Naive B cell (primary cell): ENCODE data around the gene ARHGEF3. TPM values are rescaled to one million over a fixed set of nuclear protein-coding genes. Genes with fewer than 3 reads are reported as not detected.
A peak's percentile ranks its signal among the peaks of the same experiment; 100 is the strongest.

Experiments used
- ATAC-seq, 2 donors: fragments of 150-1000 bp; cut with Tn5 transposase; 2 replicates each; pipeline ENCODE4 v1.10.0; 2021; ENCODE audit warnings: low read depth in 2 of 2, mild to moderate bottlenecking in 2 of 2, moderate library complexity in 2 of 2
- DNase-seq: peaks from one replicate; pipeline ENCODE4 v3.0.0; 2022
- H3K27ac Mint-ChIP-seq, 6 donors: one replicate each; pipeline ENCODE4 v1.8.0; 2020 to 2022; ENCODE audit warnings: mild to moderate bottlenecking in 6 of 6, mixed read lengths in 6 of 6, moderate library complexity in 5 of 6, inconsistent platforms in 2 of 6
- H3K27me3 Mint-ChIP-seq, 3 donors: one replicate each; pipeline ENCODE4 v1.8.0; 2021 to 2022; ENCODE audit warnings: mixed read lengths in 3 of 3, mild to moderate bottlenecking in 1 of 3
- H3K36me3 Mint-ChIP-seq, 2 donors: one replicate each; pipeline ENCODE4 v1.8.0; 2020 to 2022; ENCODE audit warnings: mixed read lengths in 2 of 2, inconsistent platforms in 1 of 2, mild to moderate bottlenecking in 1 of 2
- H3K4me1 Mint-ChIP-seq, 3 donors: one replicate each; pipeline ENCODE4 v1.8.0; 2020 to 2022; ENCODE audit warnings: mixed read lengths in 3 of 3, inconsistent platforms in 1 of 3, mild to moderate bottlenecking in 1 of 3, moderate library complexity in 1 of 3
- H3K4me3 Mint-ChIP-seq, 8 donors: one replicate each; pipeline ENCODE4 v1.8.0; 2020 to 2022; ENCODE audit warnings: mild to moderate bottlenecking in 8 of 8, mixed read lengths in 8 of 8, moderate library complexity in 8 of 8, inconsistent platforms in 2 of 8
- H3K9me3 Mint-ChIP-seq, 7 donors: one replicate each; pipeline ENCODE4 v1.8.0; 2020 to 2022; ENCODE audit warnings: mixed read lengths in 7 of 7, mild to moderate bottlenecking in 5 of 7, inconsistent platforms in 2 of 7, moderate library complexity in 1 of 7
- polyA plus RNA-seq, 6 donors: library from polyadenylated mRNA; unstranded; fragments of 300-500 nt; fragmentation: Illumina TruSeq; gene quantifications; one replicate each; pipeline ENCODE4 v1.2.3, GENCODE V29; 2021; ENCODE audit warnings: low read depth in 6 of 6

Gene ARHGEF3
- polyA plus RNA-seq, 6 donors from 2014 or later: 30.1 to 43.7 (median 38.4) TPM

DNA sequence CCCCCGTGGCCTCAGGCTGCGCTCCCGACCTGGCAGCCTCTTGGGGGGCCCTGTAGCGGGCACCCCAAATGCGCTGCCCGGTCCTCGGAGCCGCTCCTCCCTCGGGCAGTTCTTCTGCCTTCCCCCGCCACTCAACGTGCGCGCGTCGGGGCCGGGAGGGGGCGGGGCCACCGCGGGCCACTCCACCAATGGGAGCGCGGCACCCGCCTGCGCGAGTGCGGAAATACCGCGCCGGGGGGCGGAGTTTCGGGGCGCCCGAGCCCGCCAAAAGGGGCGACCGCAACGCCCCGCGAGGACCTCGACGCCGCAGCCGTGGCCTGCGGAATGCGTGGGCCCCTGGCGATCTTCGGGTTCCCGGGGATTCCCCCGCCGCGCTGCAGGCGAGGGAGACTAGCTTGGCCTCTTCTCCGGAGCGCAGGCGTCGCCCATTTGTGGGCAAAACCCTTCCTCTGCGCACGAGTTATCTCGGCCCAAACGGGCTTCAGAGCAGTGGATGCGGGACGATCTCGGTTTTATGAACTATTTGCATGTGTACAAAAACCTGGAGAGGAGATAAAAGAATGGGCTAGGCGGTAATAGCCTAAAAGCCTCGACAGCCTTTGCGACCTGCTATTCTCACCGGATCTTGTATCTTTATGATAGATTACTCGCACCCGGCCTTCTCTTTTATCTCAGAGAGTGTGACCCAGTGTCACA is 118.5 kb downstream of the ARHGEF3 start, which contains the start of gene TASOR:
TSS of gene TASOR (minus strand) at position 144 of the 696 bp plus-strand sequence. CDS start 259 bp downstream, outside the sequence.
- H3K4me1 Mint-ChIP-seq: peaks cover 26 to 42% (median 35%) of the 10 kb centered on the region in 3 donors
- H3K9me3 Mint-ChIP-seq: peaks cover 0 to 4% (median 0%) of the 10 kb centered on the region in 7 donors
- peak within 1 kb of the TSS; percentile 93 to 99 (median 96) for H3K4me3 Mint-ChIP-seq
- H3K36me3 Mint-ChIP-seq: no peaks in the 10 kb centered on the region
- ATAC-seq: peak; percentile 83 to 84
- DNase-seq: peak; percentile 83
- H3K27me3 Mint-ChIP-seq: no peaks in the 10 kb centered on the region
- H3K27ac Mint-ChIP-seq: peak within 1 kb of the TSS; percentile 89 to 99 (median 96)

DNA sequence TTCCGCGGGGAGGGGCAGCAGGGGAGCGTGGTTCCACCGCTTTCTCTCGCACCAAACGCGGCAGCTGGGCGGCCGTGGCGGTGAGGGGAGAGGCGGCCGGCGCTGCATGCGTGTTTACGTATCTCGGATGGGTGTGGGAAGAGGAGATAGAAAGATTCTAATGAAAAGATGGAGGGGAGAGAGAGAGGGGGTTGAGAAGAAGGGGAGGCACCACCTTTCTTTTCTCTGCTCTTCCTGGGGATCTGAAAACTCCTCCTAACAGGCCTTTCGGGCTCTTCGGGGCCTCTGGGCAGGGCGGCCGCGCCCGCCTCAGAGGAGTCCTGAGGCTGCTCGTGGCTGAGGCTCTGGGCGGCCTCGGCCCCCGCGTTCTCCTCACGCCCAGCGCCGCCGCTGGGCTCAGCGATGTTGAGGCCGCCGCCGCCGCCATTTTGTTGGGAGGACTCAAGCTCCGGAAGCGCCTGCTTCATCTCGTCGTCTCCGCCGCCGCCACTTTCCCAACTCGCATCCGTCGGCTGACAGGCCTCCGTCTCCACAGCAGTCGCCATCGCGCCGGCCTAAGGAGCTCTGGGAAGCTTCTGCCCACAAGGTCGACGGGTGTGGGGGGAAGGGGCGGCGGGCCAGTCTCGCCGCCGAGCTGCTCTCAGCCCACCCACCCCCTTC is 119.2 kb downstream of the ARHGEF3 start:
- peaks cover 0 to 3% of the 10 kb centered on the region in 2 donors for H3K36me3 Mint-ChIP-seq
- H3K4me3 Mint-ChIP-seq: peak overlapping the region; percentile 93 to 99 (median 96)
- H3K4me1 Mint-ChIP-seq: peaks cover 27 to 38% (median 37%) of the 10 kb centered on the region in 3 donors
- H3K27ac Mint-ChIP-seq: peak overlapping the region; percentile 89 to 99 (median 96)
- peak; percentile 70 to 72 for ATAC-seq
- peaks cover 0 to 4% (median 0%) of the 10 kb centered on the region in 7 donors for H3K9me3 Mint-ChIP-seq
- H3K27me3 Mint-ChIP-seq: no peaks in the 10 kb centered on the region
- peak; percentile 74 for DNase-seq

DNA sequence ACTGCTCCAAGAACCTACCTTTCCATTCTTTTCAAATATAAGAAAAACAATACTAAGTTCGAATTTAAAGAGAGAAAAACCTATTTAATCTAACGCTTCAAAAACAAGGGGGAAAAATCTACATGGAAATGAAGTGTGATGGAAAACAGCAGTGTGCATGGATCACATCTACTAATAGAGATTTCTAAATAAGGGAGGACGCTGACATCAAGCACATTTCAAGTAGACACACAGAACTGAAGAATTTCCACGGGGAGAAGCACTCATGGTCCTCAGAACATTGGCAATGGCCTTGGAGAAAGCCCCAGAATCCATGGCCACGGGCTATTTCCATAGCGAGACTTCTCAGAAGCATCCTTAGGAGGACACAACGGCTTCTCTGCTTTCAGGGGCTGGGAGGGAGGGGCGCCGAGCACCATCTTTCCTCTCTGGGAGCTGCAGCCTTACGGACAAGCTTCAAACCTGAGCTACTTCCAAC is 119.7 kb downstream of the ARHGEF3 start:
- ATAC-seq (no peak), DNase-seq (no peak)
- H3K36me3 Mint-ChIP-seq: peaks cover 0 to 5% of the 10 kb centered on the region in 2 donors
- H3K27me3 Mint-ChIP-seq: no peaks in the 10 kb centered on the region
- H3K4me1 Mint-ChIP-seq: peaks cover 33 to 44% (median 42%) of the 10 kb centered on the region in 3 donors
- peaks cover 0 to 4% (median 0%) of the 10 kb centered on the region in 7 donors for H3K9me3 Mint-ChIP-seq
- H3K27ac Mint-ChIP-seq: peak overlapping the region; percentile 89 to 99 (median 96)
- peak overlapping the region; percentile 93 to 99 (median 96) for H3K4me3 Mint-ChIP-seq

DNA sequence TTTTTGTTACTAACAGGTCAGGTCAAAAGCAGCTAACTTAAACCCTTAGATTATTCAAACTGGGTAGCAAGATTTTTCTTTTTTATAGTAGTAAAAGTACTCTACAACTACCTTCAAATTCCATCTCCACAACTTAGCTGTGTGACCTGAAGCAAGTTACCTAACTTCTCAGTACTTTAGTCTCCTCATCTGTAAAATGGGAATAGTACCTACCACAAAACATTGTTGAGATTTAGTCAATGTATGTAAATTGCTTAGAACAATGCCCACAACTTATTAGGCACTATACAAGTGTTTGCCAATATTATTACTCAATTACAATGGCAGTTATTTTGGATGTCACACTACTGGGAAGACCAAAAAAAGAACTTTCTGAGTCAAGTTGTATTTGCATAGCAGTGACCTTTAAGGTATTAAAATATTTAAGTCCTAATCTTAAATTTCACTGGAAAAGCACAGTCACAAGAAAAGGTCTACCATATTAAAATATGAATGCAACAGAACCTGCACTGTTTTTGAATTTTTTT is 121.6 kb downstream of the ARHGEF3 start:
- H3K36me3 Mint-ChIP-seq: peaks cover 0 to 5% of the 10 kb centered on the region in 2 donors
- no peaks in the 10 kb centered on the region for H3K27me3 Mint-ChIP-seq
- no peak overlapping the region for H3K27ac Mint-ChIP-seq
- H3K9me3 Mint-ChIP-seq: peaks cover 0 to 4% (median 0%) of the 10 kb centered on the region in 7 donors
- ATAC-seq (no peak), DNase-seq (no peak)
- peak overlapping the region in 4 of 8 donors; percentile 9 to 62 (median 48) for H3K4me3 Mint-ChIP-seq
- H3K4me1 Mint-ChIP-seq: peaks cover 33 to 48% (median 48%) of the 10 kb centered on the region in 3 donors

Other genes starting within 250 kb of the ARHGEF3 start
- gene CCDC66, start 244.8 kb downstream of the ARHGEF3 start, polyA plus RNA-seq: 10 to 100 TPM; 12.7 to 18.5 (median 14.3) TPM
- 10 to 100 TPM; 37.1 to 47.0 (median 41.0) TPM for gene TASOR, start 118.7 kb downstream of the ARHGEF3 start, polyA plus RNA-seq